Hippocampal formation (tissue), 2 donors: Measurements from ENCODE around the gene CCDC136.

Source experiments
- DNase-seq, 2 donors: peaks; one replicate each; lab custom pipeline; 2025; lab: John Stamatoyannopoulos, UW

The CCDC136 gene

GRCh38 chr7:128844777-128845311 lies 53.1 kb downstream of the CCDC136 start:
- DNase-seq, result no peak

GRCh38 chr7:128845475-128845874 lies 53.7 kb downstream of the CCDC136 start:
- DNase-seq, result no peak

- DNase-seq, result no peak
These were observed 54.2 kb downstream of the CCDC136 start for GRCh38 chr7:128845987-128846386.

GRCh38 chr7:128846781-128847444 lies 55.1 kb downstream of the CCDC136 start:
- no peak for DNase-seq

- DNase-seq, result no peak
These were observed 56.0 kb downstream of the CCDC136 start for GRCh38 chr7:128847721-128848211.

GRCh38 chr7:128848289-128849155 lies 56.8 kb downstream of the CCDC136 start:
- DNase-seq, result no peak

GRCh38 chr7:128849156-128849515 lies 57.4 kb downstream of the CCDC136 start:
- DNase-seq, result no peak

- no peak for DNase-seq
These were observed 58.2 kb downstream of the CCDC136 start for GRCh38 chr7:128849804-128850490.

GRCh38 chr7:128852537-128853254 lies 60.9 kb downstream of the CCDC136 start:
- no peak for DNase-seq

- DNase-seq, result no peak
These were observed 62.0 kb downstream of the CCDC136 start for GRCh38 chr7:128853799-128854198.

- DNase-seq, result no peak
These were observed 62.6 kb downstream of the CCDC136 start for GRCh38 chr7:128854396-128854795.

GRCh38 chr7:128855559-128855958 lies 63.8 kb downstream of the CCDC136 start:
- no peak for DNase-seq

GRCh38 chr7:128856001-128856718 lies 64.4 kb downstream of the CCDC136 start:
- no peak for DNase-seq

- no peak for DNase-seq
These were observed 66.8 kb downstream of the CCDC136 start for GRCh38 chr7:128858380-128859231.

GRCh38 chr7:128859232-128860157 lies 67.7 kb downstream of the CCDC136 start:
- DNase-seq, result no peak

GRCh38 chr7:128860158-128861073 lies 68.6 kb downstream of the CCDC136 start:
- no peak for DNase-seq

GRCh38 chr7:128861957-128862570 lies 70.3 kb downstream of the CCDC136 start:
- no peak for DNase-seq
